ENCODE measurements around the gene COMMD10. TPM values are rescaled to one million over a fixed set of nuclear protein-coding genes. Genes with fewer than 3 reads are reported as not detected.

COMMD10 gene
- polyA plus RNA-seq, 1 donor (not counting 4 experiments of a cell fraction or from before 2014, with no cell fraction given), result 22.3 TPM

GRCh38 chr5:116291271-116291670 lies 206.4 kb downstream of the COMMD10 start:
- Histone ChIP-seq H3K4me1 (ENCODE audit: control insufficient read depth, extremely low read depth, insufficient read depth, low read length) (no peaks in the 10 kb centered on the region), H3K4me3 (ENCODE audit: control insufficient read depth in 2 of 3, extremely low read depth in 1 of 3, insufficient read depth in 2 of 3, low read depth in 1 of 3, low read length in 3 of 3) (no peak overlapping the region), H4K20me1 (ENCODE audit: control insufficient read depth, extremely low read depth, insufficient read depth, low read length) (peaks cover 3% of the 10 kb centered on the region), H3K4me2 (ENCODE audit: control insufficient read depth, extremely low read depth, insufficient read depth, low read depth, low read length) (no peak overlapping the region), H3K9me1 (ENCODE audit: control insufficient read depth, extremely low read depth, insufficient read depth, low read length) (no peaks in the 10 kb centered on the region), H2AFZ (ENCODE audit: control insufficient read depth, low read length) (no peak overlapping the region), H3K9ac (ENCODE audit: control insufficient read depth, extremely low read depth, insufficient read depth, low read length) (no peak overlapping the region), H3K36me3 (ENCODE audit: control insufficient read depth in 2 of 2, extremely low read depth in 1 of 2, insufficient read depth in 2 of 2, low read length in 2 of 2) (peaks cover 0 to under 1% of the 10 kb centered on the region in 2 experiments), H3K27me3 (ENCODE audit: control insufficient read depth, extremely low read depth, insufficient read depth, low read length) (no peaks in the 10 kb centered on the region), H3K27ac (ENCODE audit: control insufficient read depth, insufficient read depth, low read length) (no peak overlapping the region), H3K79me2 (ENCODE audit: control insufficient read depth, insufficient read depth, low read length) (no peaks in the 10 kb centered on the region), H3K9me3 (ENCODE audit: control insufficient read depth, low read depth, low read length) (no peaks in the 10 kb centered on the region)
- FAIRE-seq (no peak), DNase-seq (ENCODE audit: low read depth, low spot score) (no peak)
- no peak for TF ChIP-seq EZH2 (IDR thresholded peaks at IDR 0.05; ENCODE audit: low read length)
- no peak for TF ChIP-seq CTCF (optimal IDR thresholded peaks at IDR 0.05 in 1 of 3, IDR thresholded peaks at IDR 0.05 in 1 of 3, conservative IDR thresholded peaks at IDR 0.05 in 1 of 3; ENCODE audit: extremely low read depth in 1 of 3, insufficient read depth in 2 of 3, low read length in 3 of 3)
- dilution Hi-C loops (cut with MboI; ENCODE audit: extremely low pct_ligation_motif_present, low sequenced_read_pairs), result no loop called here

GRCh38 chr5:116292321-116292720 lies 207.5 kb downstream of the COMMD10 start:
- dilution Hi-C loops (cut with MboI; ENCODE audit: extremely low pct_ligation_motif_present, low sequenced_read_pairs), result no loop called here
- Histone ChIP-seq H3K9ac (ENCODE audit: control insufficient read depth, extremely low read depth, insufficient read depth, low read length) (no peak overlapping the region), H3K4me3 (ENCODE audit: control insufficient read depth in 2 of 3, extremely low read depth in 1 of 3, insufficient read depth in 2 of 3, low read depth in 1 of 3, low read length in 3 of 3) (no peak overlapping the region), H4K20me1 (ENCODE audit: control insufficient read depth, extremely low read depth, insufficient read depth, low read length) (peaks cover 3% of the 10 kb centered on the region), H3K36me3 (ENCODE audit: control insufficient read depth in 2 of 2, extremely low read depth in 1 of 2, insufficient read depth in 2 of 2, low read length in 2 of 2) (peaks cover 0 to 2% of the 10 kb centered on the region in 2 experiments), H3K27ac (ENCODE audit: control insufficient read depth, insufficient read depth, low read length) (no peak overlapping the region), H3K27me3 (ENCODE audit: control insufficient read depth, extremely low read depth, insufficient read depth, low read length) (no peaks in the 10 kb centered on the region), H3K79me2 (ENCODE audit: control insufficient read depth, insufficient read depth, low read length) (no peaks in the 10 kb centered on the region), H3K4me2 (ENCODE audit: control insufficient read depth, extremely low read depth, insufficient read depth, low read depth, low read length) (no peak overlapping the region), H2AFZ (ENCODE audit: control insufficient read depth, low read length) (no peak overlapping the region), H3K9me3 (ENCODE audit: control insufficient read depth, low read depth, low read length) (no peaks in the 10 kb centered on the region), H3K4me1 (ENCODE audit: control insufficient read depth, extremely low read depth, insufficient read depth, low read length) (no peaks in the 10 kb centered on the region), H3K9me1 (ENCODE audit: control insufficient read depth, extremely low read depth, insufficient read depth, low read length) (no peaks in the 10 kb centered on the region)
- FAIRE-seq (no peak), DNase-seq (ENCODE audit: low read depth, low spot score) (no peak)
- TF ChIP-seq CTCF (optimal IDR thresholded peaks at IDR 0.05 in 1 of 3, IDR thresholded peaks at IDR 0.05 in 1 of 3, conservative IDR thresholded peaks at IDR 0.05 in 1 of 3; ENCODE audit: extremely low read depth in 1 of 3, insufficient read depth in 2 of 3, low read length in 3 of 3), result no peak
- TF ChIP-seq EZH2 (IDR thresholded peaks at IDR 0.05; ENCODE audit: low read length), result no peak
